SU-DHL-6 (cell line): ENCODE data around the gene FAM120A.

Source experiments
- H2AFZ ChIP-seq: fragments of 200-600 bp; sonication (generic); 2 replicates; pipeline ENCODE4 v1.6.1; 2014; ENCODE audit warnings: low read depth, mild to moderate bottlenecking, moderate library complexity, mixed read lengths, antibody characterized with exemption, low read length; ENCODE audit not compliant: severe bottlenecking
- H3F3A ChIP-seq: fragments of 200-600 bp; shearing (Covaris generic); 2 replicates; pipeline ENCODE4 v1.6.0; 2016; ENCODE audit warnings: antibody characterized with exemption, mild to moderate bottlenecking; ENCODE audit not compliant: insufficient read depth
- H3K27ac ChIP-seq: fragments of 200-600 bp; sonication (generic); 2 replicates; pipeline ENCODE4 v1.5.1; 2016; ENCODE audit warnings: low read depth, mild to moderate bottlenecking, low read length, moderate library complexity, mixed read lengths
- H3K27me3 ChIP-seq: fragments of 200-600 bp; sonication (generic), shearing (Covaris generic); 2 replicates; pipeline ENCODE4 v1.6.0; 2014; ENCODE audit warnings: mild to moderate bottlenecking, low read length
- H3K36me3 ChIP-seq: fragments of 200-600 bp; sonication (generic); 2 replicates; pipeline ENCODE4 v1.6.1; 2014; ENCODE audit warnings: mild to moderate bottlenecking, low read length, mixed read lengths
- H3K4me2 ChIP-seq: fragments of 300-600, 200-600 bp; shearing (Covaris generic), sonication (generic); 2 replicates; pipeline ENCODE4 v1.6.0; 2014; ENCODE audit warnings: low read length, low read depth, mild to moderate bottlenecking; ENCODE audit not compliant: poor library complexity, severe bottlenecking
- H3K4me3 ChIP-seq: fragments of 200-600 bp; sonication (generic); 2 replicates; pipeline ENCODE4 v1.5.1; 2014; ENCODE audit warnings: antibody characterized with exemption, low read length, mild to moderate bottlenecking, mixed read lengths; ENCODE audit not compliant: insufficient read depth, poor library complexity, severe bottlenecking
- H3K79me2 ChIP-seq: fragments of 200-600 bp; sonication (generic); 2 replicates; pipeline ENCODE4 v1.6.1; 2014; ENCODE audit warnings: mild to moderate bottlenecking, low read length, moderate library complexity; ENCODE audit not compliant: insufficient read depth
- H3K9ac ChIP-seq: fragments of 200-600 bp; sonication (generic); 2 replicates; pipeline ENCODE4 v1.7.0; 2014; ENCODE audit warnings: mild to moderate bottlenecking, low read length
- H3K9me2 ChIP-seq: fragments of 200-600 bp; sonication (generic); replicated peaks from 2 replicates; pipeline ENCODE4 v1.6.1; 2014; ENCODE audit warnings: low read length; ENCODE audit not compliant: insufficient read depth
- H3K9me3 ChIP-seq: fragments of 200-600 bp; sonication (generic); 2 replicates; pipeline ENCODE4 v1.6.1; 2014; ENCODE audit warnings: low read length, mixed read lengths; ENCODE audit not compliant: insufficient read depth
- H4K20me1 ChIP-seq: fragments of 200-600 bp; sonication (generic); 2 replicates; pipeline ENCODE4 v1.6.1; 2014; ENCODE audit warnings: low read depth, mild to moderate bottlenecking, antibody characterized with exemption, low read length, moderate library complexity, mixed read lengths
- EZH2phosphoT487 ChIP-seq: fragments of 200-600 bp; sonication (generic), shearing (Covaris generic); conservative IDR thresholded peaks from 2 replicates; pipeline ENCODE4 v1.6.1; 2018; ENCODE audit warnings: mild to moderate bottlenecking, antibody characterized with exemption, low read length, moderate library complexity, mixed read lengths
- TF ChIP-seq, protein P1 (sequence below): fragments of 200-600 bp; sonication (generic); IDR thresholded peaks from one replicate; pipeline ENCODE4 v1.5.1; 2017; ENCODE audit warnings: antibody characterized with exemption, mild to moderate bottlenecking, low read length, moderate library complexity; ENCODE audit not compliant: insufficient read depth, poor library complexity, severe bottlenecking

FAM120A gene

GRCh38 chr9:93467462-93467861 lies 16.0 kb downstream of the FAM120A start:
- no peak overlapping the region for H3K27ac ChIP-seq
- H3K4me3 ChIP-seq: no peak overlapping the region
- H3K36me3 ChIP-seq: peaks cover 5% of the 10 kb centered on the region
- H4K20me1 ChIP-seq: 0 out of 2 replicates have a peak, but pooled peaks cover 5% of the 10 kb centered on the region
- H3F3A ChIP-seq: peaks cover 11% of the 10 kb centered on the region; the same call in 1 of the 2 replicates
- no peak for TF ChIP-seq EZH2phosphoT487
- TF ChIP-seq, protein P1, sequence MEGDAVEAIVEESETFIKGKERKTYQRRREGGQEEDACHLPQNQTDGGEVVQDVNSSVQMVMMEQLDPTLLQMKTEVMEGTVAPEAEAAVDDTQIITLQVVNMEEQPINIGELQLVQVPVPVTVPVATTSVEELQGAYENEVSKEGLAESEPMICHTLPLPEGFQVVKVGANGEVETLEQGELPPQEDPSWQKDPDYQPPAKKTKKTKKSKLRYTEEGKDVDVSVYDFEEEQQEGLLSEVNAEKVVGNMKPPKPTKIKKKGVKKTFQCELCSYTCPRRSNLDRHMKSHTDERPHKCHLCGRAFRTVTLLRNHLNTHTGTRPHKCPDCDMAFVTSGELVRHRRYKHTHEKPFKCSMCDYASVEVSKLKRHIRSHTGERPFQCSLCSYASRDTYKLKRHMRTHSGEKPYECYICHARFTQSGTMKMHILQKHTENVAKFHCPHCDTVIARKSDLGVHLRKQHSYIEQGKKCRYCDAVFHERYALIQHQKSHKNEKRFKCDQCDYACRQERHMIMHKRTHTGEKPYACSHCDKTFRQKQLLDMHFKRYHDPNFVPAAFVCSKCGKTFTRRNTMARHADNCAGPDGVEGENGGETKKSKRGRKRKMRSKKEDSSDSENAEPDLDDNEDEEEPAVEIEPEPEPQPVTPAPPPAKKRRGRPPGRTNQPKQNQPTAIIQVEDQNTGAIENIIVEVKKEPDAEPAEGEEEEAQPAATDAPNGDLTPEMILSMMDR: no peak
- H3K4me2 ChIP-seq: no peak overlapping the region
- peaks cover 99% of the 10 kb centered on the region for H3K79me2 ChIP-seq
- H2AFZ ChIP-seq: no peak overlapping the region
- H3K9me2 ChIP-seq: no peaks in the 10 kb centered on the region
- H3K9me3 ChIP-seq: no peaks in the 10 kb centered on the region
- H3K9ac ChIP-seq: no peak overlapping the region
- no peaks in the 10 kb centered on the region for H3K27me3 ChIP-seq

DNA sequence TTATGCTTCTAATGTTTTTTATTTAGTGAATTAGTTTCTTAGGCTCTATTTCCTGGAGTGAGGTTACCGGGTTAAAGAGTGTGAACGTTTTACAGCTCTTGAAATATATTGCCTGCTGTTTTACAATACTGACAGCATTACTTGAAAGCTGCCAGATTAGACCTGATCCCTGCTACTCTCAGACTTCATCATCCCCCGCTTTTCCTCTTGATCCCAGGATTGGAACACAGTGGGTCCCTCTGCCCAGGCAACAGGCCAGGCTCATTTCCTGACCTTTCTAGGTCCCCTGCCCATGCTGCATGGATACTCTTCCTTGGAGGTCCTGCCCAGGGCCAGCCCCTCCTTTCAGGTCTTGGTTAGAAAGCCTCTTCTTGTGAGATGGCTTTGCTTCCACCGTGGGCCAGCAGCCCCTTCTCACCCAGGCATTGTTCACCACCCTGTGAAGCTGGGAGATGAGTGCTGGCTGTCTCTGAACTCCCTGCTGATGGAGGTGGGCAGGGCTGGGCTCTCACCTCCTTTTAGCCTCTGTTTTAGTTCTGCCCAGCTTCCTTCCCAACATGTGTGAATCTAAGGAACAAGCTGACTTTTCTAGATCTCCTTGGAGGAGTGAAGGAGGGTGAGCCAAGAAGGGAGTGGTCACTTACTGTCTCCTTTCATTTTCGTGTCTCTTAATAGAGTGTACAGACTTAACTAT lies 17.4 kb downstream of the FAM120A start:
- Histone ChIP-seq H3K4me3 (no peak overlapping the region), H4K20me1 (0 out of 2 replicates have a peak, but pooled peaks cover 5% of the 10 kb centered on the region), H3K9ac (no peak overlapping the region), H3K27ac (no peak overlapping the region), H3K4me2 (no peak overlapping the region), H3K79me2 (peaks cover 95% of the 10 kb centered on the region), H3K9me2 (no peaks in the 10 kb centered on the region), H2AFZ (no peak overlapping the region), H3F3A (peaks cover 4% of the 10 kb centered on the region; the same call in 1 of the 2 replicates), H3K36me3 (peaks cover 5% of the 10 kb centered on the region), H3K27me3 (no peaks in the 10 kb centered on the region), H3K9me3 (no peaks in the 10 kb centered on the region)
- TF ChIP-seq EZH2phosphoT487: no peak
- TF ChIP-seq, protein P1: no peak

DNA sequence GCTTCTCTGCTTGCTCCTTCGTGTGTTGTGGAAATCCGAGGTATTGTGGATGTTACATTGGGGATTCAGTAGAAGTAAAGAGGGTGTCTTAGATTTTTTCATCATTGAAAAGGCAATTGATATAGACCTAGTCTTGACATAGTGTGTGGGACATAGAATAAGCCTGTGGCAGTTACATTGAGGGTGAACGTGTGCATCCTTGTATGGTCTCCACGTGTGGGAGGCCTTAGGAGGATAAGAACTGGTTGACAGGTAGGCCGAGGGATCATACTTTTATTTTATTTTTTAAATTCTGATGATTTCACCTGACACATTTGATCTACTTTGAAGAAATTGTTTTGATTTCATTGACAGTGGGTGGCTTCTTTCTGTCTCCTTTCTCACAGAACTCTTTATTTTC lies 18.9 kb downstream of the FAM120A start:
- Histone ChIP-seq H2AFZ (no peak overlapping the region), H3K36me3 (peaks cover 11% of the 10 kb centered on the region), H3K27ac (no peak overlapping the region), H3K27me3 (no peaks in the 10 kb centered on the region), H3K9me3 (no peaks in the 10 kb centered on the region), H3K9me2 (no peaks in the 10 kb centered on the region), H3K9ac (no peak overlapping the region), H3K79me2 (peaks cover 85% of the 10 kb centered on the region), H3F3A (no peaks in the 10 kb centered on the region), H3K4me2 (no peak overlapping the region), H3K4me3 (no peak overlapping the region), H4K20me1 (0 out of 2 replicates have a peak, but pooled peaks cover 5% of the 10 kb centered on the region)
- TF ChIP-seq EZH2phosphoT487: no peak
- TF ChIP-seq, protein P1: no peak
